Upper lobe of left lung (tissue), 6 donors: ENCODE measurements around the gene PCDHGC3. TPM values are rescaled to one million over a fixed set of nuclear protein-coding genes. Genes with fewer than 3 reads are reported as not detected.

ENCODE experiments used
- ATAC-seq, 2 donors: fragments of 200-7000 bp; cut with Tn5 transposase; one replicate each; pipeline ENCODE4 v1.9.1; 2022; ENCODE audit warnings: mild to moderate bottlenecking in 2 of 2, moderate library complexity in 2 of 2; ENCODE audit not compliant: low FRiP score in 2 of 2
- DNase-seq, 2 donors: peaks; one replicate each; pipeline ENCODE4 v3.0.0-alpha.2; 2019 to 2020
- H3K27ac ChIP-seq, 4 donors: fragments of 200-600 bp; sonication (generic); one replicate each; pipeline ENCODE4 v1.5.1; 2016 to 2019
- H3K27me3 ChIP-seq, 4 donors: fragments of 200-600 bp; sonication (generic); one replicate each; pipeline ENCODE4 v1.5.1; 2017 to 2019
- H3K36me3 ChIP-seq, 4 donors: fragments of 200-600 bp; sonication (generic); one replicate each; pipeline ENCODE4 v1.5.1; 2016 to 2019
- H3K4me1 ChIP-seq, 4 donors: fragments of 200-600 bp; sonication (generic); one replicate each; pipeline ENCODE4 v1.5.1; 2018 to 2019
- H3K4me3 ChIP-seq, 4 donors: fragments of 200-600 bp; sonication (generic); one replicate each; pipeline ENCODE4 v1.5.1; 2017 to 2019; ENCODE audit warnings: mild to moderate bottlenecking in 2 of 4, moderate library complexity in 1 of 4
- H3K9me3 ChIP-seq, 4 donors: fragments of 200-600 bp; sonication (generic); one replicate each; pipeline ENCODE4 v1.5.1; 2018 to 2019
- CTCF ChIP-seq, 6 experiments: fragments of 450-650 bp in 4 of 6; fragments of 200-600 bp in 2 of 6; sonication (generic) in 2 of 6; IDR thresholded peaks; one replicate each; pipeline ENCODE4 v1.5.1; 2016 to 2019; ENCODE audit warnings: antibody characterized with exemption in 6 of 6
- EP300 ChIP-seq, 4 donors: sonication (generic); formaldehyde crosslinking; IDR thresholded peaks; one replicate each; pipeline ENCODE4 v1.5.1; 2017; ENCODE audit warnings: antibody characterized with exemption in 4 of 4, control low read depth in 2 of 4
- POLR2A ChIP-seq, 4 donors: fragments of 450-650 bp; IDR thresholded peaks; one replicate each; pipeline ENCODE4 v1.5.1; 2016 to 2017; ENCODE audit warnings: antibody characterized with exemption in 4 of 4, mild to moderate bottlenecking in 2 of 4
- POLR2AphosphoS5 ChIP-seq, 2 donors: sonication (generic); formaldehyde crosslinking; IDR thresholded peaks; one replicate each; pipeline ENCODE4 v1.5.1; 2017; ENCODE audit warnings: antibody characterized with exemption in 2 of 2
- WGBS, 2 donors: methylation state at CpG; one replicate each; pipeline ENCODE4 v1.1.5; 2017 to 2018; 5-methylcytosine and 5-hydroxymethylcytosine counted together
- total RNA-seq, 6 donors: library from RNA; depleted of rRNA in 4 of 6; stranded (reverse); fragments of >200 nt in 4 of 6; gene quantifications; one replicate each; pipeline versions ENCODE4 v1.1.0 to v1.2.1, GENCODE V29; 2016 to 2021
- donor health status: DM: no; HTN: no; CAD: no; lungs with moderate emphysema.
- donor health status: DM: no; HTN: yes; CAD: no; lungs with severe emphysema.

PCDHGC3 gene
- total RNA-seq, 6 donors from 2014 or later = 26.4 to 116 (median 50.1) TPM

GRCh38 chr5:141512911-141513626, 37.3 kb downstream of the PCDHGC3 start:
- Histone ChIP-seq H3K27me3 (no peaks in the 10 kb centered on the region), H3K4me1 (peaks cover 47 to 68% (median 60%) of the 10 kb centered on the region in 4 donors), H3K27ac (peak overlapping the region; percentile 79 to 92 (median 88)), H3K36me3 (peaks cover 2 to 49% (median 17%) of the 10 kb centered on the region in 4 donors), H3K9me3 (no peaks in the 10 kb centered on the region), H3K4me3 (peak overlapping the region; percentile 37 to 60 (median 48))
- peak; percentile 37 to 89 for DNase-seq
- peak in 1 of 2 donors; percentile 3 for ATAC-seq
- TF ChIP-seq POLR2AphosphoS5 (IDR thresholded peaks at IDR 0.05) (peak in 1 of 2 donors; percentile 30), EP300 (IDR thresholded peaks at IDR 0.05) (no peak)
- 15 to 23% methylated on average over 17 to 33 of the region's 43 CpGs for WGBS, 2 donors

GRCh38 chr5:141513627-141514329, 38.0 kb downstream of the PCDHGC3 start:
- H3K27ac ChIP-seq = peak overlapping the region; percentile 79 to 92 (median 88)
- peak overlapping the region; percentile 37 to 60 (median 48) for H3K4me3 ChIP-seq
- TF ChIP-seq CTCF (IDR thresholded peaks at IDR 0.05) (no peak), POLR2A (IDR thresholded peaks at IDR 0.05) (peak in 1 of 4 donors; percentile 14), POLR2AphosphoS5 (IDR thresholded peaks at IDR 0.05) (peak; percentile 39 to 64), EP300 (IDR thresholded peaks at IDR 0.05) (no peak)
- peak; percentile 47 to 56 for ATAC-seq
- H3K27me3 ChIP-seq = no peaks in the 10 kb centered on the region
- DNase-seq = peak; percentile 70 to 87
- peaks cover 51 to 67% (median 58%) of the 10 kb centered on the region in 4 donors for H3K4me1 ChIP-seq
- WGBS, 2 donors = 17 to 23% methylated on average over 20 to 28 of the region's 29 CpGs
- H3K9me3 ChIP-seq = no peaks in the 10 kb centered on the region
- peaks cover 2 to 56% (median 19%) of the 10 kb centered on the region in 4 donors for H3K36me3 ChIP-seq

GRCh38 chr5:141514330-141515133, 38.8 kb downstream of the PCDHGC3 start:
- Histone ChIP-seq H3K4me3 (peak overlapping the region in 2 of 4 donors; percentile 57 to 60), H3K27me3 (no peaks in the 10 kb centered on the region), H3K27ac (peak overlapping the region; percentile 79 to 92 (median 88)), H3K36me3 (peaks cover 2 to 63% (median 23%) of the 10 kb centered on the region in 4 donors), H3K9me3 (no peaks in the 10 kb centered on the region), H3K4me1 (peaks cover 47 to 67% (median 58%) of the 10 kb centered on the region in 4 donors)
- WGBS, 2 donors = 69 to 70% methylated on average over 4 to 6 of the region's 6 CpGs
- DNase-seq (no peak), ATAC-seq (peak in 1 of 2 donors; percentile 28)
- no peak for TF ChIP-seq EP300 (IDR thresholded peaks at IDR 0.05)
- no peak for TF ChIP-seq CTCF (IDR thresholded peaks at IDR 0.05)
- TF ChIP-seq POLR2AphosphoS5 (IDR thresholded peaks at IDR 0.05) = no peak
- TF ChIP-seq POLR2A (IDR thresholded peaks at IDR 0.05) = no peak

GRCh38 chr5:141515141-141515540, 39.4 kb downstream of the PCDHGC3 start:
- H3K4me1 ChIP-seq = peaks cover 49 to 68% (median 59%) of the 10 kb centered on the region in 4 donors
- ATAC-seq = no peak
- WGBS, 2 donors = 74 to 84% methylated on average over 3 of the region's 3 CpGs
- H3K9me3 ChIP-seq = no peaks in the 10 kb centered on the region
- H3K27me3 ChIP-seq = no peaks in the 10 kb centered on the region
- peaks cover 2 to 69% (median 23%) of the 10 kb centered on the region in 4 donors for H3K36me3 ChIP-seq
- peak overlapping the region; percentile 39 to 92 (median 85) for H3K27ac ChIP-seq
- no peak for DNase-seq
- no peak overlapping the region for H3K4me3 ChIP-seq
- TF ChIP-seq POLR2AphosphoS5 (IDR thresholded peaks at IDR 0.05) = no peak
- no peak for TF ChIP-seq POLR2A (IDR thresholded peaks at IDR 0.05)
- TF ChIP-seq EP300 (IDR thresholded peaks at IDR 0.05) = no peak
- TF ChIP-seq CTCF (IDR thresholded peaks at IDR 0.05) = no peak
